HEK293 (cell line): Measurements from ENCODE around the gene LYPD5.

ENCODE experiments used
- BCL11B ChIP-seq: fragments of 450-650 bp; formaldehyde crosslinking; IDR thresholded peaks from 2 replicates; pipeline ENCODE4 v1.5.1; 2016; ENCODE audit warnings: low read depth, missing biosample characterization, missing genetic modification characterization
- FEZF1 ChIP-seq: fragments of 450-650 bp; formaldehyde crosslinking; IDR thresholded peaks from 2 replicates; pipeline ENCODE4 v1.5.1; 2016; ENCODE audit warnings: missing biosample characterization, missing genetic modification characterization
- GFI1B ChIP-seq: fragments of 450-650 bp; formaldehyde crosslinking; IDR thresholded peaks from 2 replicates; pipeline ENCODE4 v1.5.1; 2016; ENCODE audit warnings: missing biosample characterization, missing genetic modification characterization
- GLI2 ChIP-seq: fragments of 450-650 bp; formaldehyde crosslinking; IDR thresholded peaks from 2 replicates; pipeline ENCODE4; 2017; ENCODE audit warnings: missing biosample characterization, missing genetic modification characterization, low read depth, borderline replicate concordance
- KLF9 ChIP-seq: fragments of 450-650 bp; formaldehyde crosslinking; IDR thresholded peaks from 2 replicates; pipeline ENCODE4 v1.5.1; 2016; ENCODE audit warnings: missing biosample characterization, missing genetic modification characterization, low read depth
- TCF7L2 ChIP-seq: IDR thresholded peaks from 2 replicates; pipeline ENCODE4 v1.6.1; 2011; ENCODE audit warnings: low read depth, mild to moderate bottlenecking, inconsistent platforms, low read length, moderate library complexity, borderline replicate concordance
- ZBTB21 ChIP-seq: fragments of 450-650 bp; formaldehyde crosslinking; IDR thresholded peaks from 2 replicates; pipeline ENCODE4 v1.5.1; 2017; ENCODE audit warnings: missing biosample characterization, missing genetic modification characterization
- ZBTB48 ChIP-seq: fragments of 450-650 bp; formaldehyde crosslinking; IDR thresholded peaks from 2 replicates; pipeline ENCODE4 v1.5.1; 2016; ENCODE audit warnings: missing biosample characterization, missing genetic modification characterization
- ZBTB7A ChIP-seq: fragments of 450-650 bp; formaldehyde crosslinking; IDR thresholded peaks from 2 replicates; pipeline ENCODE4 v1.5.1; 2016; ENCODE audit warnings: low read depth, missing biosample characterization, missing genetic modification characterization
- ZFP69B ChIP-seq: fragments of 450-650 bp; formaldehyde crosslinking; IDR thresholded peaks from 2 replicates; pipeline ENCODE4 v1.5.1; 2016; ENCODE audit warnings: missing biosample characterization, missing genetic modification characterization
- ZNF175 ChIP-seq: fragments of 450-650 bp; formaldehyde crosslinking; IDR thresholded peaks from 2 replicates; pipeline ENCODE4 v1.5.1; 2016; ENCODE audit warnings: missing biosample characterization, missing genetic modification characterization
- ZNF223 ChIP-seq: fragments of 450-650 bp; formaldehyde crosslinking; IDR thresholded peaks from 2 replicates; pipeline ENCODE4 v1.5.1; 2016; ENCODE audit warnings: missing biosample characterization, missing genetic modification characterization
- ZNF23 ChIP-seq: fragments of 450-650 bp; formaldehyde crosslinking; IDR thresholded peaks from 2 replicates; pipeline ENCODE4 v1.5.1; 2016; ENCODE audit warnings: missing biosample characterization, missing genetic modification characterization, borderline replicate concordance
- ZNF350 ChIP-seq: fragments of 450-650 bp; formaldehyde crosslinking; IDR thresholded peaks from 2 replicates; pipeline ENCODE4 v1.5.0; 2017; ENCODE audit warnings: missing biosample characterization, mild to moderate bottlenecking, missing genetic modification characterization
- ZNF549 ChIP-seq: fragments of 450-650 bp; IDR thresholded peaks from 2 replicates; pipeline ENCODE4 v1.5.1; 2018; ENCODE audit warnings: missing biosample characterization, missing genetic modification characterization, mild to moderate bottlenecking, inconsistent platforms, moderate library complexity
- ZNF555 ChIP-seq: fragments of 450-650 bp; formaldehyde crosslinking; conservative IDR thresholded peaks from 2 replicates; pipeline ENCODE4 v1.5.1; 2017; ENCODE audit warnings: missing biosample characterization, mild to moderate bottlenecking, missing genetic modification characterization, inconsistent platforms
- ZNF596 ChIP-seq: fragments of 450-650 bp; IDR thresholded peaks from 2 replicates; pipeline ENCODE4 v1.5.0; 2018; ENCODE audit warnings: missing biosample characterization, mild to moderate bottlenecking, missing genetic modification characterization, moderate library complexity
- ZNF654 ChIP-seq: fragments of 450-650 bp; formaldehyde crosslinking; IDR thresholded peaks from 2 replicates; pipeline ENCODE4 v1.5.1; 2016; ENCODE audit warnings: low read depth, missing biosample characterization, missing genetic modification characterization
- ZNF658 ChIP-seq: fragments of 450-650 bp; formaldehyde crosslinking; IDR thresholded peaks from 2 replicates; pipeline ENCODE4; 2016; ENCODE audit warnings: missing biosample characterization, missing genetic modification characterization
- ZNF660 ChIP-seq: fragments of 450-650 bp; IDR thresholded peaks from 2 replicates; pipeline ENCODE4 v1.5.1; 2018; ENCODE audit warnings: missing biosample characterization, mild to moderate bottlenecking, missing genetic modification characterization
- ZNF747 ChIP-seq: fragments of 450-650 bp; formaldehyde crosslinking; IDR thresholded peaks from 2 replicates; pipeline ENCODE4 v1.5.1; 2016; ENCODE audit warnings: missing biosample characterization, missing genetic modification characterization
- ZNF76 ChIP-seq: fragments of 450-650 bp; formaldehyde crosslinking; IDR thresholded peaks from 2 replicates; pipeline ENCODE4; 2016; ENCODE audit warnings: low read depth, missing biosample characterization, missing genetic modification characterization, borderline replicate concordance
- ZSCAN23 ChIP-seq: fragments of 450-650 bp; formaldehyde crosslinking; IDR thresholded peaks from 2 replicates; pipeline ENCODE4 v1.5.1; 2016; ENCODE audit warnings: missing biosample characterization, missing genetic modification characterization
- TF ChIP-seq, protein P1 (sequence below): fragments of 450-650 bp; formaldehyde crosslinking; conservative IDR thresholded peaks from 2 replicates; pipeline ENCODE4 v1.5.1; 2016; ENCODE audit warnings: low read depth, missing biosample characterization, missing genetic modification characterization
- TF ChIP-seq, protein P2 (sequence below): fragments of 450-650 bp; formaldehyde crosslinking; IDR thresholded peaks from 2 replicates; pipeline ENCODE4 v1.5.1; 2016; ENCODE audit warnings: missing biosample characterization, missing genetic modification characterization
- TF ChIP-seq, protein P3 (sequence below): fragments of 450-650 bp; formaldehyde crosslinking; IDR thresholded peaks from 2 replicates; pipeline ENCODE4 v1.5.1; 2016; ENCODE audit warnings: missing biosample characterization, missing genetic modification characterization
- TF ChIP-seq, protein P4 (sequence below): fragments of 450-650 bp; formaldehyde crosslinking; IDR thresholded peaks from 2 replicates; pipeline ENCODE4 v1.5.1; 2017; ENCODE audit warnings: missing biosample characterization, mild to moderate bottlenecking, missing genetic modification characterization, moderate library complexity
- TF ChIP-seq, protein P5 (sequence below): fragments of 450-650 bp; formaldehyde crosslinking; IDR thresholded peaks from 2 replicates; pipeline ENCODE4 v1.5.1; 2016; ENCODE audit warnings: missing biosample characterization, missing genetic modification characterization, low read depth
- TF ChIP-seq, protein P6 (sequence below): fragments of 450-650 bp; formaldehyde crosslinking; IDR thresholded peaks from 2 replicates; pipeline ENCODE4 v1.5.1; 2016; ENCODE audit warnings: missing biosample characterization, missing genetic modification characterization, low read depth

The LYPD5 gene

DNA sequence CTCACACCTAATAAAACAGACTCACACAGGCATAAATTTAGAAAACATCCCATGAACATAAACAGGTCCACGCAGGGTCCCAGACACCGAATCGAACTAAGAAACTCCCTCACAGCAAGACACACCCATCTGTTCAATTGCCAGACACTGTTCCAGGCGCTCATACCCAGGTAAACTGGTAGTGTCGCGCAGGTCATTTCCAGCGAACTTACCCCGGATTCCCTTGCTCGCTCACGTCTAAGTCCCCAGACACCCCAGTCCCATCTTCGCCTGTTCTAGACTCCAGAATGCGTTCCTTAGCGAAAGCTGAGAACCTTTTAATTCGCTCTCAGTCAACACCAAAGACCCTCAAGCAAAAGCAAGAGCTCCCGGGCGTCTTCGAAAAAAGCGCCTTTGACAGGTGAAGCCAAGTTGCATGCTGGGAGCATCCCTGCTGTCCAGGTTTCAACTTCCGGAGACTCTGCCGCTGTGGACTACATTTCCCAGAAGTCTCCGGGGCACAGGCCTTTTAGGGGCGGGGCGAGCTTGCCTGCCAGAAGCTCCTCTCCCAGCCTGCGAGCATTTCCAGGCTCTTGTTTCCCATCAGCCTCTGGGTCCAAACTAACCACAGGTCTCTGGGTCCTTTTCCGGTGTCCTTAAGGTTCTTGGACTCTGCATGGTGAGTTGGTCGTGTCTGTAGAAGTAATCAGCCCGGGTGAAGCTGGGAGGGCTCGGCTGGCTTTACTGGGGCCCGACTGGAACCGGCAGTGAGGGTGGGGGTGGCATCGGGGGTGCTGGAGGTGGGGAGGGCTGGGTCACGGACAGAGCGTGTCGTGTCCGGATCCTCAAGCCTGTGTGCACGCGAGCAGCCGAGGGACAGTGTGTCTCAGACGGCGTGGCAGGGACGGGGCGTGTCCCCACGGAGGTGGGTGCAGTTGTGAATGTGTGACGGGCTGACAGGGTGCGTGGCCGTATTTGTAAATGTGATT is 24.8 kb upstream of the LYPD5 start, which contains the start of gene ZNF283 (continued):
- TF ChIP-seq, protein P1, sequence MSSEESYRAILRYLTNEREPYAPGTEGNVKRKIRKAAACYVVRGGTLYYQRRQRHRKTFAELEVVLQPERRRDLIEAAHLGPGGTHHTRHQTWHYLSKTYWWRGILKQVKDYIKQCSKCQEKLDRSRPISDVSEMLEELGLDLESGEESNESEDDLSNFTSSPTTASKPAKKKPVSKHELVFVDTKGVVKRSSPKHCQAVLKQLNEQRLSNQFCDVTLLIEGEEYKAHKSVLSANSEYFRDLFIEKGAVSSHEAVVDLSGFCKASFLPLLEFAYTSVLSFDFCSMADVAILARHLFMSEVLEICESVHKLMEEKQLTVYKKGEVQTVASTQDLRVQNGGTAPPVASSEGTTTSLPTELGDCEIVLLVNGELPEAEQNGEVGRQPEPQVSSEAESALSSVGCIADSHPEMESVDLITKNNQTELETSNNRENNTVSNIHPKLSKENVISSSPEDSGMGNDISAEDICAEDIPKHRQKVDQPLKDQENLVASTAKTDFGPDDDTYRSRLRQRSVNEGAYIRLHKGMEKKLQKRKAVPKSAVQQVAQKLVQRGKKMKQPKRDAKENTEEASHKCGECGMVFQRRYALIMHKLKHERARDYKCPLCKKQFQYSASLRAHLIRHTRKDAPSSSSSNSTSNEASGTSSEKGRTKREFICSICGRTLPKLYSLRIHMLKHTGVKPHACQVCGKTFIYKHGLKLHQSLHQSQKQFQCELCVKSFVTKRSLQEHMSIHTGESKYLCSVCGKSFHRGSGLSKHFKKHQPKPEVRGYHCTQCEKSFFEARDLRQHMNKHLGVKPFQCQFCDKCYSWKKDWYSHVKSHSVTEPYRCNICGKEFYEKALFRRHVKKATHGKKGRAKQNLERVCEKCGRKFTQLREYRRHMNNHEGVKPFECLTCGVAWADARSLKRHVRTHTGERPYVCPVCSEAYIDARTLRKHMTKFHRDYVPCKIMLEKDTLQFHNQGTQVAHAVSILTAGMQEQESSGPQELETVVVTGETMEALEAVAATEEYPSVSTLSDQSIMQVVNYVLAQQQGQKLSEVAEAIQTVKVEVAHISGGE: peak; percentile 78
- no peak for TF ChIP-seq GFI1B (tag by site-specific recombination)
- TF ChIP-seq FEZF1 (tag by site-specific recombination): no peak
- TF ChIP-seq ZBTB48: 0 out of 2 replicates have a peak, but pooled peaks have one; percentile 41
- no peak for TF ChIP-seq ZNF596 (tag by site-specific recombination)
- TF ChIP-seq ZNF658: peak; percentile 32; the same call in 1 of the 2 replicates
- TF ChIP-seq ZFP69B (tag by site-specific recombination): peak; percentile 53; the same call in 1 of the 2 replicates
- TF ChIP-seq ZNF654 (tag by site-specific recombination): no peak
- TF ChIP-seq ZNF555 (tag by site-specific recombination): no peak
- TF ChIP-seq ZBTB21 (tag by site-specific recombination): no peak; the same call in 1 of the 2 replicates
- TF ChIP-seq ZNF175 (tag by site-specific recombination): no peak
- peak; percentile 99 for TF ChIP-seq ZNF76 (tag by site-specific recombination)
- TF ChIP-seq ZNF350 (tag by site-specific recombination): no peak
- no peak for TF ChIP-seq ZSCAN23
- TF ChIP-seq ZNF223 (tag by site-specific recombination): no peak
- TF ChIP-seq, protein P2, sequence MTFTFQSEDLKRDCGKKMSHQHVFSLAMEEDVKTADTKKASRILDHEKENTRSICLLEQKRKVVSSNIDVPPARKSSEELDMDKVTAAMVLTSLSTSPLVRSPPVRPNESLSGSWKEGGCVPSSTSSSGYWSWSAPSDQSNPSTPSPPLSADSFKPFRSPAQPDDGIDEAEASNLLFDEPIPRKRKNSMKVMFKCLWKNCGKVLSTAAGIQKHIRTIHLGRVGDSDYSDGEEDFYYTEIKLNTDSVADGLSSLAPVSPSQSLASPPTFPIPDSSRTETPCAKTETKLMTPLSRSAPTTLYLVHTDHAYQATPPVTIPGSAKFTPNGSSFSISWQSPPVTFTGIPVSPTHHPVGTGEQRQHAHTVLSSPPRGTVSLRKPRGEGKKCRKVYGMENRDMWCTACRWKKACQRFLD: no peak
- no peak for TF ChIP-seq ZNF23 (tag by site-specific recombination)
- TF ChIP-seq ZNF747 (tag by site-specific recombination): no peak
- TF ChIP-seq ZNF549 (tag by site-specific recombination): no peak
- TF ChIP-seq, protein P3, sequence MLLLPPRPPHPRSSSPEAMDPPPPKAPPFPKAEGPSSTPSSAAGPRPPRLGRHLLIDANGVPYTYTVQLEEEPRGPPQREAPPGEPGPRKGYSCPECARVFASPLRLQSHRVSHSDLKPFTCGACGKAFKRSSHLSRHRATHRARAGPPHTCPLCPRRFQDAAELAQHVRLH: peak; percentile 96
- TF ChIP-seq, protein P4, sequence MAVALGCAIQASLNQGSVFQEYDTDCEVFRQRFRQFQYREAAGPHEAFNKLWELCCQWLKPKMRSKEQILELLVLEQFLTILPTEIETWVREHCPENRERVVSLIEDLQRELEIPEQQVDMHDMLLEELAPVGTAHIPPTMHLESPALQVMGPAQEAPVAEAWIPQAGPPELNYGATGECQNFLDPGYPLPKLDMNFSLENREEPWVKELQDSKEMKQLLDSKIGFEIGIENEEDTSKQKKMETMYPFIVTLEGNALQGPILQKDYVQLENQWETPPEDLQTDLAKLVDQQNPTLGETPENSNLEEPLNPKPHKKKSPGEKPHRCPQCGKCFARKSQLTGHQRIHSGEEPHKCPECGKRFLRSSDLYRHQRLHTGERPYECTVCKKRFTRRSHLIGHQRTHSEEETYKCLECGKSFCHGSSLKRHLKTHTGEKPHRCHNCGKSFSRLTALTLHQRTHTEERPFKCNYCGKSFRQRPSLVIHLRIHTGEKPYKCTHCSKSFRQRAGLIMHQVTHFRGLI (tag by site-specific recombination): no peak; the same call in 1 of the 2 replicates
- no peak for TF ChIP-seq BCL11B
- no peak for TF ChIP-seq GLI2 (tag by site-specific recombination)
- TF ChIP-seq, protein P5, sequence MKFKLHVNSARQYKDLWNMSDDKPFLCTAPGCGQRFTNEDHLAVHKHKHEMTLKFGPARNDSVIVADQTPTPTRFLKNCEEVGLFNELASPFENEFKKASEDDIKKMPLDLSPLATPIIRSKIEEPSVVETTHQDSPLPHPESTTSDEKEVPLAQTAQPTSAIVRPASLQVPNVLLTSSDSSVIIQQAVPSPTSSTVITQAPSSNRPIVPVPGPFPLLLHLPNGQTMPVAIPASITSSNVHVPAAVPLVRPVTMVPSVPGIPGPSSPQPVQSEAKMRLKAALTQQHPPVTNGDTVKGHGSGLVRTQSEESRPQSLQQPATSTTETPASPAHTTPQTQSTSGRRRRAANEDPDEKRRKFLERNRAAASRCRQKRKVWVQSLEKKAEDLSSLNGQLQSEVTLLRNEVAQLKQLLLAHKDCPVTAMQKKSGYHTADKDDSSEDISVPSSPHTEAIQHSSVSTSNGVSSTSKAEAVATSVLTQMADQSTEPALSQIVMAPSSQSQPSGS (tag by site-specific recombination): no peak
- TF ChIP-seq, protein P6, sequence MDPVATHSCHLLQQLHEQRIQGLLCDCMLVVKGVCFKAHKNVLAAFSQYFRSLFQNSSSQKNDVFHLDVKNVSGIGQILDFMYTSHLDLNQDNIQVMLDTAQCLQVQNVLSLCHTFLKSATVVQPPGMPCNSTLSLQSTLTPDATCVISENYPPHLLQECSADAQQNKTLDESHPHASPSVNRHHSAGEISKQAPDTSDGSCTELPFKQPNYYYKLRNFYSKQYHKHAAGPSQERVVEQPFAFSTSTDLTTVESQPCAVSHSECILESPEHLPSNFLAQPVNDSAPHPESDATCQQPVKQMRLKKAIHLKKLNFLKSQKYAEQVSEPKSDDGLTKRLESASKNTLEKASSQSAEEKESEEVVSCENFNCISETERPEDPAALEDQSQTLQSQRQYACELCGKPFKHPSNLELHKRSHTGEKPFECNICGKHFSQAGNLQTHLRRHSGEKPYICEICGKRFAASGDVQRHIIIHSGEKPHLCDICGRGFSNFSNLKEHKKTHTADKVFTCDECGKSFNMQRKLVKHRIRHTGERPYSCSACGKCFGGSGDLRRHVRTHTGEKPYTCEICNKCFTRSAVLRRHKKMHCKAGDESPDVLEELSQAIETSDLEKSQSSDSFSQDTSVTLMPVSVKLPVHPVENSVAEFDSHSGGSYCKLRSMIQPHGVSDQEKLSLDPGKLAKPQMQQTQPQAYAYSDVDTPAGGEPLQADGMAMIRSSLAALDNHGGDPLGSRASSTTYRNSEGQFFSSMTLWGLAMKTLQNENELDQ (tag by site-specific recombination): no peak
- no peak for TF ChIP-seq TCF7L2
- TF ChIP-seq KLF9 (tag by site-specific recombination): peak; percentile 68; the same call in 1 of the 2 replicates
- TF ChIP-seq ZNF660: peak; percentile 84
- no peak for TF ChIP-seq ZBTB7A
